NCI-H774 (cell line): ENCODE data around the gene ALG8.

Experiments used
- DNase-seq: peaks from one replicate; lab custom pipeline; 2025; lab: John Stamatoyannopoulos, UW

The ALG8 gene

DNA sequence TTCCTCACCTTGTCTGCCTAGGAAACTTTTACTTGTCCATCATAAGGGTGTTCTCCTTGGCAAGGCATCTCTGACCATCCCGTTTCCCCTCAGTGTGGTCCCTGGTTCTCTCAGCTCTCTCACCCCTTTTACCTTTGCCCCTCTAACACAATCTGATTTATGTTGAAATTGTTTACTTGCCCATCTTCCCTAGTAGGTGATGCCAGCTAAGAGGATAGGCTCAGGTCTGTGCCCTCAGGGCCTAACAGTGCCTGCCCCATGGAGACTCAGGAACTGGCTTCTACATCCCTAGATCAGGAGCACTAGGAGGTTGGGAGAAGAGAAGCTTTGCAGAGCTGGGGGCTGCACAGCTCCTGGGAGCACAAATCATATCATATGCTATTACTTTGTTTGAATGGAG lies 21.1 kb upstream of the ALG8 start:
- DNase-seq: no peak

DNA sequence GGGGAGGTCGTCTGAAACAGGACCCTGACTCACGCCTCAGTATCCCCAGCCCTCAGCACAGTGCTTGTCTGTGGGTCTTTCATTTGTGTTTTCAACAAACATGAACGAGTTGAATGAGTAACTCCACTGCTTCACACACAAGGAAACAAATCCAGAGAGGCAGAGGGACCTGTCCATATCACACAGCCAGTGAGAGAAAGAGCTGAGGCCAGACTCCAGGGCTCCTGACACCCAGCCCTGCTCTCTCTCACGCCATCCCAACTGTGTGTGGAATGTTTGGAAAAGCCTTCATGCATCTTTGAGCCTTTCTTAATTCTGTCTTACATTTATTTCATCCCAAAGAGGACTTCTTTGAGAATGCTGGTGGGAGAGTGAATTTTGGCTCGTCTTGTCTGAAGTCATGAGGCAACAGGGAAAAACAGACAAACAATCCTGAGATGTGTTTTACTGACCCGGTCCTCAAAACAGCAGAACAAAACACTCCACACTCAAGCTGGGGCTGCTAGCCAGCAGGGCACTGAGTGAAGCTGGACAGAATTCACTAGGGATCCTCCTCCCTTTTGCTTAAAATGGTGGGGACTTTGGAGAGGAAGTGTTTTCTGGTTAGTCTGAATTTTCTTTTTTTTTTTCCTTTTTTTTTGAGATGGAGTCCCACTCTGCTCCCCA lies 19.7 kb upstream of the ALG8 start:
- no peak for DNase-seq

GRCh38 chr11:78156127-78156844 lies 16.9 kb upstream of the ALG8 start:
- DNase-seq: no peak

DNA sequence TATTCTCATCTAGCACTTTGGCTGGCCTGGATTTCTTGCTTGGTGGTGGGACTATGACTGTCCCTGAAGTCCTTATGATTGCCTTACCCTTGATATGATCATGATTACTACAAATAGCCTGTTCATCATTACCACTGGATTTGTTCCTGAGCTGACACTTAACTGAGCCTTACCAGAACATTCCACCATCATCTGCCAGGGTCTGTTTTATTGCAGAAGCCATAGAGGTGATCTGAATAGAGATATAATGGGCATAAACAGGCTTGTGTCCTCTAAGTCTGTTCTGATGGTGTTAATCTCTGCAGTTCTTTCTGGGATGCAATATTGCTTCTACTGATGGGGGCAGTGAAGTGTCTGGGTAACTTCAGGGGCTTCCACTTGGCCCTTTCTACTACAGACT lies 12.4 kb upstream of the ALG8 start:
- DNase-seq: no peak

DNA sequence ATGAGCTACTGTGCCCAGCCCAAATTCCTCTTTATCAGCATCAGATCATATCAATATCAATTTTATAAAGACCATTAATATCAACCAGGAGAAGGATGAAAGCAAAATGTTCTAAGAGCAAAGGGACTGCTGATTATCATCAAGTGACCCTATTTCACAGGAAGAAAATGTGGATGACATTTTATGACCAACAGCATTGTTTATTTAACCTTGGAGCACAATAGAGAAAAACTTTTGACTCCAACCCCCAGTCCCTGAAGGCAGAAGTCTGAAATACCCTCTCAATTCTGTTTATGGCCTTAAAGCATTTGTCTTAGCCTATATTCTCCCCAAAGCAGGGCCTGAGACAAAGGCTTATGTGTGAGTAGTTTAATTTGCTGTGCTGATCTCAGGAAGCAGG lies 11.3 kb upstream of the ALG8 start:
- no peak for DNase-seq

DNA sequence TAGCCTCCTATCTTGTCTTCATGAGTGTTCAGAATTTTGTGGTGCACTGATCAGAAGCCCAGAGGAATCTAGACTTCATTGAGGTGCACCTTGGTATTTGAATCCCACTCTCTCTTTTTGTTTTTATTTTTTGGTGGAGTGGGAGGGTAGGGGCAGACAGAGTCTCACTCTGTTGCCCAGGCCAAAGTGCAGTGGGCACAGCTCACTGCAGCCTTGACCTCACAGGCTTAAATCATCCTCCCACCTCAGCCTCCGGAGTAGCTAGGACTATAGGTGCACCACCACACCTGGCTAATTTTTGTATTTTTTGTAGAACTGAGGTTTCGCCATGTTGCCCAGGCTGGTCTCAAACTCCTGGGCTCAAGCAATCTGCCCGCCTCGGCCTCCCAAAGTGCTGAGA lies 10.9 kb upstream of the ALG8 start:
- DNase-seq: no peak

DNA sequence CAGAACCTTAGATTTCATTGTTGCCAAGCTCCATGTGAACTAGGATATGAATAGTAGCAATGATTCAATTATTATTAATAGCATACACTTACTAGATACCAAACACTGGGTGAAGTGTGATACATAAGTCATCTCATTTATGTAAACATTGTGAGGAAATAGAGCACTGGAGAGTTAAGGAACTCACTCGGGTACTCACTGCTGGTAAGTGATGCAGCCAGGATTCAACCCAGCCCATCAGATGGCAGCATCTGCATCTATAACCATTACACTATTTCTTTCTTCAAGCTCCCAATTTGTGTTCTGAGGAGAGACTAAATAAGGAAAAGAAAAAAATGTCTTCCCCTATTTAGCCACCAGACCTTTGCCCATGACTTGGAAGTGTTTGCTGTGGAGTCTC lies 10.2 kb upstream of the ALG8 start:
- no peak for DNase-seq

DNA sequence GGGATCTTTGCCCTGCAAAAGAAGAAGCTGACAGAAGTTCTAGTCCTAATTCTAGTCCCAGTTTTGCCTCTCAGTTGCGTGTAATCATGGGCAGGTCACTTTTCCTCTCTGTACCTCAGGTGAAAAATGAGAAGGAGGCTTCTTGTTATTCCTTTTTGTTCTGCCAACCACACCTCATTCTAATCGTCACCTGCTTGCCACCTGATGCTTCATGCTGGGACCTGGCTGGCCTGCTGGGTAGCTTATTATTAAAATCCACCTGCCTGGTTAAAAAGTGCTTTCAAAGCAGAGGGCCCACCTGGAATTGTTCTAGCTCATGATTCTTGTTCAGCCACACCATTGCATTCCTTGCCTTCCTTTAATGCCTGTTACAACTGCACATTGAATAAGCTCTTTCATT lies 8.4 kb upstream of the ALG8 start:
- peak; percentile 74 for DNase-seq

GRCh38 chr11:78145511-78146025 lies 6.1 kb upstream of the ALG8 start:
- DNase-seq: no peak

- DNase-seq: no peak
Observed at GRCh38 chr11:78140392-78141077, 1.1 kb upstream of the ALG8 start.

- no peak for DNase-seq
Observed at GRCh38 chr11:78138694-78139421, 568 bp downstream of the ALG8 start.

DNA sequence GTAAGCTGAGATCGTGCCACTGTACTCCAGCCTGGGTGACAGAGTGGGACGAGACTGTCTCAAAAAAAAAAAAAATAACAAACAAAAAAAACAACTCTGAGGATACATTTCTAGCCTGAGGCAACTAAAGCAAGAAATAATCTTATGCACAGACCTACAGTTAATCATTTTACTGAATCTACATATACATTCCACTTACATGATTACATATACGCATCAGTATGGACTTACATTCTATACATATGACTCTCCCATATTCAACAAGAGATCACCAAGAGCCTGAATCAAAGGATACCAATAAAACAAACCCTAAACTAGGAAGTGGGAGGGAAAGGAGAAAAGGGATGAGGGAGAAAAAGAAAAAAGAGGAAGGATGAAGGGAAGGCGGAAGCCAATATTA lies 1.1 kb downstream of the ALG8 start:
- no peak for DNase-seq

DNA sequence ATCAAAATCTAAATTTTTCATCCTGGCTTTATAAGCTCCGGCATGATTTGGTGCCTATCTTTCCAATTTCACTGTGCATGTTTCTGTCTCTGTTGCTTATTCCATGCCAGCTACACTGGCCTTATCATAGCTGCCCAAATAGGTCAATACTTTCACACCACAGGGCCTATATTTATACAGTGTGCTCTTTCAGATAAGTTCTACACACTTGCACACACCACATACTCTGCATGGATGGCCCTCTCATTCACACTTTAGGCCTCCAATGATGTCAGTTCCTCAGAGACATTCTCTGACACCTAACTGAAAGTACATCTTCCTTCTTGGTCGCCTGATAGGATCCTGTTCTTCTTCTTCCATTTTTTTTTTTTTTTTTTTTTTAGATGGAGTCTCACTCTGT lies 7.0 kb downstream of the ALG8 start:
- DNase-seq: no peak

DNA sequence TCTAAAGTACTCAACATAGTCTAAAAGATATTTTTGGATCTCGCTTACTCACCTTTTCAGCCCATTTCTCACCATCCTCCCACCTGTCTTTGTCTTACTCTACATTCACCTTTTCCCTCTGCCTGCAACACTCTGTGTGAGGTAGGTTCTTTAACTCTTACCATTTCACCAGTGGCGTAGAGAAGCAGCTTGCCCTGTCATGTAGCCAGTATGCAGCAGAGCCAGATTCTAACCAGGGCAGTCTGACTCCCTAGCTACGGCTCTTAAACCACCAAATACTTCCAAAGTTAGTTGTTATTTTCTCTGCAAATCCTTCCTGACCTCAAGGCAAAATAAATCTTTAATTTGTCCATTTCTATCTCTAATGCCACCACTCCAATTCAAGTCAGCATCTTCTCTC lies 7.5 kb downstream of the ALG8 start:
- DNase-seq: no peak

- no peak for DNase-seq
Observed at GRCh38 chr11:78127403-78127802, 12.0 kb downstream of the ALG8 start.

- no peak for DNase-seq
Observed at GRCh38 chr11:78112582-78113275, 26.7 kb downstream of the ALG8 start.

DNA sequence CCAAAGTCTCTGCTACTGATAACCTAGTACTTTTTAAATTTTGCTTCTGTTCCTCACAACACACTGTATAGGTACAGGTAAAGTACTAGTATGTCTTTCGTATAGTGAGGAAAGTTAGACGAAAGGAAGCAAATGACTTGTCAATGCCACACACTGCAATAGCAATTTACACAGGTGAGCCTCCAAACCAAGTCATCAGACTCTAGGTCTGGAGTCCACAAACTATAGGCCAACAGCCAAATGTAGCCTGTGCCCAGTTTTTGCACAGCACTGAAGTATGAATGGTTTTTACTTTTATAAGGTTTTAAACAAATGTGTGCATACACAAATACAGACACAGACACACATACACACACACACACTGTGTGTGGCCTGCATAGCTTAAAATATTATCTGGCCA lies 28.1 kb downstream of the ALG8 start:
- no peak for DNase-seq

- no peak for DNase-seq
Observed at GRCh38 chr11:78110830-78111229, 28.6 kb downstream of the ALG8 start.

DNA sequence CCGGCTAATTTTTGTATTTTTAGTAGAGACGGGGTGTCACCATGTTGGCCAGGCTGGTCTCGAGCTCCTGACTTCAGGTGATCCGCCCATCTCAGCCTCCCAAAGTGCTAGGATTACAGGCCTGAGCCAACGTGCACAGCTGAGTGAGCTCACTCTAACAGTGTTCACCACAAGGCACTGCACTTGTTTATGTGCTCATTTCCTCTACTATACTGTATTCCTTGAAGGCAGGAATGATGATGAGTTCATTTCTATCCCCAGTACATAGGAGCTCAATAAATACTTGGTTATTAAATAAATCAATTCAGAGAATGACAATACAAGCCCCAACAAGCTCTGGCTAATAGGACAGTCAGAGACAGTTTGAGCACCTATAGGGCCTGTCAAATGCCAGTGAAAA lies 29.1 kb downstream of the ALG8 start:
- no peak for DNase-seq

- DNase-seq: no peak
Observed at GRCh38 chr11:78109081-78110015, 30.1 kb downstream of the ALG8 start.
